Measurements from ENCODE around the gene SLC26A8. TPM values are rescaled to one million over a fixed set of nuclear protein-coding genes. Genes with fewer than 3 reads are reported as not detected.

SLC26A8 gene
- total RNA-seq, 1 experiment from 2014 or later: 0.09 TPM

- H2BK12ac ChIP-seq (ENCODE audit: insufficient read length, low read depth, low read length): no peak overlapping the region
- no peak overlapping the region for H3K14ac ChIP-seq (ENCODE audit: insufficient read depth, low read length)
- H3K23me2 ChIP-seq (ENCODE audit: insufficient read length, low read depth, low read length, poor library complexity, severe bottlenecking): no peaks in the 10 kb centered on the region
- no CpG with 5 or more reads among the region's 1 CpG for WGBS (ENCODE audit: extremely low coverage, insufficient read length, low lambda C conversion rate)
- H3K79me2 ChIP-seq (ENCODE audit: insufficient read depth, low read length): no peaks in the 10 kb centered on the region
- no peak overlapping the region for H3K23ac ChIP-seq (ENCODE audit: insufficient read length, low read depth, low read length)
- H4K20me1 ChIP-seq (ENCODE audit: control insufficient read depth, insufficient read depth, insufficient read length): no peaks in the 10 kb centered on the region
- no peak overlapping the region for H2AK5ac ChIP-seq (ENCODE audit: insufficient read length, low read length)
- H4K91ac ChIP-seq (ENCODE audit: insufficient read length, low read depth, low read length): no peak overlapping the region
- Mint-ChIP-seq H3K4me3 (no peak overlapping the region), H3K36me3 (ENCODE audit: insufficient read depth in 1 of 3, low read depth in 3 of 3) (peaks cover 0 to 19% (median 7%) of the 10 kb centered on the region in 3 experiments; a peak in 4 of 7 replicates), H3K4me1 (no peaks in the 10 kb centered on the region), H3K9me3 (peaks cover 10 to 11% of the 10 kb centered on the region in 2 experiments), H3K27ac (no peak overlapping the region), H3K27me3 (ENCODE audit: low read depth) (no peaks in the 10 kb centered on the region; the same call in none of the 2 replicates)
- no peaks in the 10 kb centered on the region for H3K9me3 ChIP-seq (ENCODE audit: control insufficient read depth, low read depth, low read length)
- no peak overlapping the region for H2BK5ac ChIP-seq (ENCODE audit: insufficient read length, low read length)
- H3K4me2 ChIP-seq (ENCODE audit: insufficient read depth, insufficient read length, low read length): no peak overlapping the region
- H3K18ac ChIP-seq (ENCODE audit: insufficient read length, low read depth, low read length): no peak overlapping the region
- no peak for DNase-seq
- H4K5ac ChIP-seq (ENCODE audit: insufficient read length, low read depth, low read length): no peak overlapping the region
- no peak overlapping the region for H3K27ac ChIP-seq (ENCODE audit: insufficient read length, low read depth, low read length)
- H2AFZ ChIP-seq (ENCODE audit: low read length): no peak overlapping the region
- H3K4me1 ChIP-seq (ENCODE audit: insufficient read depth, low read length): no peaks in the 10 kb centered on the region
- H2BK15ac ChIP-seq (ENCODE audit: low read depth, low read length): no peak overlapping the region
- no peak overlapping the region for H2BK20ac ChIP-seq (ENCODE audit: low read depth, low read length, poor library complexity, severe bottlenecking)
- no peak overlapping the region for H3K9ac ChIP-seq (ENCODE audit: extremely low read depth, insufficient read length, low read length)
- no peak overlapping the region for H3K4ac ChIP-seq (ENCODE audit: low read depth, low read length)
- H2BK120ac ChIP-seq (ENCODE audit: low read depth, low read length, poor library complexity, severe bottlenecking): no peak overlapping the region
- no peaks in the 10 kb centered on the region for H3K79me1 ChIP-seq (ENCODE audit: insufficient read depth, low read depth, low read length, poor library complexity, severe bottlenecking)
- TF ChIP-seq CTCF (conservative IDR thresholded peaks at IDR 0.05): no peak
- no peak overlapping the region for H3K56ac ChIP-seq (ENCODE audit: insufficient read length, low read depth, low read length)
- H3K27me3 ChIP-seq (ENCODE audit: insufficient read depth, low read length): no peaks in the 10 kb centered on the region
- H4K8ac ChIP-seq (replicated peaks; ENCODE audit: insufficient read length, low read depth, low read length): no peak overlapping the region
- H3T11ph ChIP-seq (ENCODE audit: low read length): no peak overlapping the region
Measured at GRCh38 chr6:35943390-35943789, 81.1 kb downstream of the SLC26A8 start.
